Left ventricle myocardium inferior (tissue), 1 donor: ENCODE measurements around the gene TANGO6. TPM values are rescaled to one million over a fixed set of nuclear protein-coding genes. Genes with fewer than 3 reads are reported as not detected.

Experiments used
- DNase-seq: peaks from one replicate; pipeline ENCODE4 v3.0.0-alpha.2; 2020
- H3K27ac ChIP-seq: fragments of 200-600 bp; replicated peaks from 2 replicates; pipeline ENCODE4 v1.8.0; 2021
- H3K27me3 ChIP-seq: fragments of 200-600 bp; 2 replicates; pipeline ENCODE4 v1.8.0; 2021; ENCODE audit warnings: low read depth
- H3K36me3 ChIP-seq: fragments of 200-600 bp; 2 replicates; pipeline ENCODE4 v1.8.0; 2021
- H3K4me1 ChIP-seq: fragments of 200-600 bp; 2 replicates; pipeline ENCODE4 v1.8.0; 2021
- H3K4me3 ChIP-seq: fragments of 200-600 bp; 2 replicates; pipeline ENCODE4 v1.8.0; 2021; ENCODE audit warnings: mild to moderate bottlenecking, moderate library complexity
- H3K9me3 ChIP-seq: fragments of 200-600 bp; replicated peaks from 2 replicates; pipeline ENCODE4 v1.8.0; 2021
- CTCF ChIP-seq: fragments of 200-600 bp; IDR thresholded peaks from 2 replicates; pipeline ENCODE4 v1.8.0; 2021; ENCODE audit warnings: antibody characterized with exemption, mild to moderate bottlenecking, borderline replicate concordance
- intact Hi-C: fragments of 100-400 bp; cut with micrococcal nuclease; formaldehyde crosslinking; loops from one replicate; pipeline ENCODE4 v1.11.0; 2022
- total RNA-seq: library from RNA; stranded (reverse); fragmentation: NEBNext Ultra II Directional; extraction: Animal tissue kit (Norgen Biotek cat#: 25700); gene quantifications from one replicate; pipeline ENCODE4 v1.2.1, GENCODE V29; 2021
- donor health status: DM: no; HTN: yes; CAD: no; lungs with severe emphysema.

The TANGO6 gene
- total RNA-seq, 1 donor from 2014 or later = 10.5 TPM

DNA sequence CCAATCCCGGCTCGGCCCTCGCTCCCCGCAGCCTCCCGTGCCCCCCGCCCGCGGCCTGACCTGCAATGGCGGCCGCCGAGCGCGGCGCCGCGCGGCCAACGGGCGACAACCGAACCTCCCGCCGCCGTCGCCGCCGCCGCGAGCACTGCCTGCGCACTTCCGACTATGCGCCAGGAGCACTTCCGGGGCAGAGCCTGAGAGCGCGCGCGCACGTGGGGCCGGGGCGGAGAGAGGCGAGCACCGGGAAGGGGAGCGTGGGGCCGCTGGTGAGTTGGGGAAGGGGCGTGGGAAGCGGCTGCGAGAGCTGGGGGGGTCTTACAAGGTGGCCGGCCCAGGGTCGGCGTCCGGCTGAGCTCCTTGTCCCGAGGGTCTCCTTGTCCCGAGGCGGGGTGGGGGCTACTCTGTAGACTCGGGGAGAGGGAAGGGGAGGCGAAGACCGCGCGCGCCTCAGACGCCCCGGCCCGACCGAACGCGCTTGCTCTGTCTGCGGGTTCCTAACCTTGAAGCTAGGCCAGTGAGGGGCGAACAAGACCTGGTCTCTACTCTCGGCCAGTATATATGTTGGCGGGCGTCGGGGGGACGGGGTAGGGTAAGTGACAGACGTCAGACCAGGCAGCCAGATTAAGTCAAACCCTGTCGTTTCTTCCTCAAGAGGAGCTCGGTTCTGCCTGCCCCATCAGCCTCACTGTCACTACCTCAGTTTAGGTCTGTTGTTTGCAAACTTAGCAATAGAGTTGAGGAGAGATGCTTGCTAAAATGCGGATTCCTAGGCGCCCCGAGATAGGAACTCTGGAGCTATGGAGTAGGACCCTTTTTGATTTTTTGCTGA lies 289.3 kb downstream of the TANGO6 start, which contains the start of the genes CHTF8 and UTP4:
Gene CHTF8 (minus strand): TSS at position 165 of the 829 bp plus-strand sequence. CDS start 11,130 bp downstream, outside the sequence.
Gene UTP4 (plus strand): TSS at position 226 of the 829 bp plus-strand sequence. CDS start 811 bp downstream, outside the sequence.
- H3K36me3 ChIP-seq = peaks cover 18% of the 10 kb centered on the region
- no peaks in the 10 kb centered on the region for H3K9me3 ChIP-seq
- DNase-seq = peak; percentile 86
- no peak for TF ChIP-seq CTCF
- H3K27ac ChIP-seq = peak within 1 kb of the TSS; percentile 94
- H3K27me3 ChIP-seq = no peaks in the 10 kb centered on the region
- peaks cover 39% of the 10 kb centered on the region for H3K4me1 ChIP-seq
- peak within 1 kb of the TSS; percentile 79 for H3K4me3 ChIP-seq
- intact Hi-C loops = no loop called here

GRCh38 chr16:69133373-69133954 lies 290.1 kb downstream of the TANGO6 start:
- intact Hi-C loops = no loop called here
- H3K36me3 ChIP-seq = peaks cover 24% of the 10 kb centered on the region
- no peaks in the 10 kb centered on the region for H3K27me3 ChIP-seq
- DNase-seq = no peak
- TF ChIP-seq CTCF = no peak
- peak overlapping the region; percentile 79 for H3K4me3 ChIP-seq
- no peaks in the 10 kb centered on the region for H3K9me3 ChIP-seq
- H3K27ac ChIP-seq = peak overlapping the region; percentile 94
- peaks cover 39% of the 10 kb centered on the region for H3K4me1 ChIP-seq

Other genes starting within 250 kb of the TANGO6 start
- gene CDH3, start 198.2 kb upstream of the TANGO6 start, total RNA-seq = 0.08 TPM
- gene CDH1, start 106.2 kb upstream of the TANGO6 start, total RNA-seq = 0.11 TPM